Stimulated activated CD8-positive, alpha-beta memory T cell treated with anti-CD3 and anti-CD28 coated beads, Interleukin-12 subunit alpha, Interleukin-12 subunit beta, amount 100 ng/mL, for 24 hours (primary cell): ENCODE data around the gene CCL7.
"Not testable (repeated sequence)": the region's sequence is repeated elsewhere in the genome, so short reads cannot be mapped to it uniquely, and the experiment has no call there.

ENCODE experiments used
- DNase-seq: peaks from one replicate; pipeline ENCODE4 v3.0.0-alpha.2; 2020; ENCODE audit errors: extremely low read depth

The CCL7 gene

GRCh38 chr17:34269969-34270368 is at the start of gene CCL7:
Gene CCL7, plus strand, starts transcription at chr17:34270221. Its CDS starts 70 bp downstream, at chr17:34270291.
- no peak for DNase-seq

- DNase-seq = no peak
Observed at GRCh38 chr17:34220752-34221395, 49.1 kb upstream of the CCL7 start.

- no peak for DNase-seq
Observed at GRCh38 chr17:34221411-34221810, 48.6 kb upstream of the CCL7 start.

- no peak for DNase-seq
Observed at GRCh38 chr17:34222722-34223497, 47.1 kb upstream of the CCL7 start.

- no peak for DNase-seq
Observed at GRCh38 chr17:34225046-34225445, 45.0 kb upstream of the CCL7 start.

GRCh38 chr17:34226011-34226743 is 43.8 kb upstream of the CCL7 start:
- no peak for DNase-seq

GRCh38 chr17:34226744-34227034 is 43.3 kb upstream of the CCL7 start:
- no peak for DNase-seq

- not testable (repeated sequence) for DNase-seq
Observed at GRCh38 chr17:34227293-34227692, 42.7 kb upstream of the CCL7 start.

- no peak for DNase-seq
Observed at GRCh38 chr17:34227707-34228106, 42.3 kb upstream of the CCL7 start.

GRCh38 chr17:34228781-34229180 is 41.2 kb upstream of the CCL7 start:
- DNase-seq = no peak

- DNase-seq = no peak
Observed at GRCh38 chr17:34230342-34230741, 39.7 kb upstream of the CCL7 start.

GRCh38 chr17:34234616-34235015 is 35.4 kb upstream of the CCL7 start:
- DNase-seq = no peak

- DNase-seq = no peak
Observed at GRCh38 chr17:34235389-34236028, 34.5 kb upstream of the CCL7 start.

- no peak for DNase-seq
Observed at GRCh38 chr17:34236281-34236892, 33.6 kb upstream of the CCL7 start.

- no peak for DNase-seq
Observed at GRCh38 chr17:34237458-34237857, 32.6 kb upstream of the CCL7 start.

- DNase-seq = no peak
Observed at GRCh38 chr17:34241062-34241461, 29.0 kb upstream of the CCL7 start.

- DNase-seq = no peak
Observed at GRCh38 chr17:34242587-34243363, 27.2 kb upstream of the CCL7 start.

GRCh38 chr17:34243364-34244320 is 26.4 kb upstream of the CCL7 start:
- DNase-seq = no peak

GRCh38 chr17:34245351-34245905 is 24.6 kb upstream of the CCL7 start:
- DNase-seq = no peak

- DNase-seq = no peak
Observed at GRCh38 chr17:34246446-34246845, 23.6 kb upstream of the CCL7 start.
